Kasumi-1 (cell line): Measurements from ENCODE around the gene UPK1B.

Experiments used
- DNase-seq, 2 experiments: peaks; one replicate each; lab custom pipeline; 2025; lab: John Stamatoyannopoulos, UW

The UPK1B gene

DNA sequence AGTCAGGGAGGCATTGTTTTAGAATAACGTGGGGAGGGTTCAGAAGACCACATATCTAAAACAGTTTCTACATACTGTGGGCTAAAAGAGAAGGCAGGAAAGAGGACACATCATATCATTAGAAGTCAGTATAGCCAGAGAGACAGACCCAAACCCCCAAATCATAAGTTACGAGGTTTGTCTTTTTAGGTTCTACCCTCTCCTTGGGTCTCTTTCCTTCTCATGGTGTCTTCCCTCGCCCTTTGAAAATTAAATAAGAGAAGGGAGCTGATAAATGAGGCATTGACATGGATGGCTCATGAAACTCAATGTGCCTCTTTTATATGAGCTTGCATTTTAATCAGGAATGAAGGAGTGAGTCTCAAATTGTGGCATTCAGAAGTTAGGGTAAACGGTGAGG is 3.4 kb downstream of the UPK1B start:
- DNase-seq: no peak

DNA sequence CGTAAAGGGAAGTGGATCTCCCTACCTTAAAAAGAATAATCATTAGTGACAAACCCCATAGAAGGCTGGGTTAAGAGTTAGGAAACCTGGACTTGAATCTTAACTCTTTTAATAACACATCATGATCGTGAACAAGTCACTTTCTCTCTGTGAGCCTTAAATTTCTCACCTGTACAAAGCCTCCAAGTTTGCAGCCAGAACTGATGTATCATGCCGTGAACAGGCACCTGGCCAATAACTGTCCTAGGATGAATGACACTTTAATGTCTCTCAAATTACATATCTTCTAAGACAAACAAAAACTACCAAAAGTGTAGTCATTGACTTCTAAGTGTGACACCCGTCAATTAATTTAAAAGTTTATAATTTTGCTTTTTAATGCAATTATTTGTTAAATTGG is 3.9 kb downstream of the UPK1B start:
- DNase-seq: no peak

DNA sequence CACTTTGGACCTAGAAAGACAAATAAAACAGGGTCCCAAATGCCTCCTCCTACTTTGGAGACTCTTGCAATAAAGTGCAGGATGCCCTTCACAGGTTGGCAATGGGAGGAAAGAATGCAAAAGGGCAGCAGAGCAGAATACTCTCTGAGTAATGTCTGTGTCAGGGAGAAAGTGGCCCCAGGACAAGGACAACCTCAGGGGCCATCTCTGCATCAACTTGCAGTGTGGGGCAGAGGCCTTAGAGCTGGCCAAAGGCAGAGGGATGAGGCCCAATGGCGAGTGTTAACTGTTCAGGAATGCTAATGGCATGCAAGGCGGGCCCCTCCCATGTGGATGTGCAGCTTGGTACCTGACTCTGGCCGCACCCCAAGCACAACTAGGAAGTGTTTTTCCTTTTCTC is 8.4 kb downstream of the UPK1B start:
- DNase-seq: no peak

DNA sequence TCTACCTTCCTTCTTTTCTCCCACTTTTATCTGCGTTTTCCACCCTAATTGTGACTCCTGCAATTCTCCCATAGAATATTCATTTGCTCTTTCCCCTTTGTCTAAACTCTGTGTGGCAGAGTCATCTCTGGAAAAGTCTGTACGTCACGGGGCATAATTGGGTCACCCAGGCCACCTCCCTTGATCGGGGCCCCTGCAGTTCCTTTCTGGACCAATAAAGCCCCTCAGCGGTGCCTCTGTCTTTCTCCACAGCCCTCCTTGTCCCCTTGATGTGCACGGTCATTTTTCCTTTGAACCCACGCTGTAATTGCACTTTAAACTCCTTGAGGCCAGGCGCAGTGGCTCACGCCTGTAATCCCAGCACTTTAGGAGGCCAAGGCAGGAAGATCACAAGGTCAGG is 10.7 kb downstream of the UPK1B start:
- no peak for DNase-seq

DNA sequence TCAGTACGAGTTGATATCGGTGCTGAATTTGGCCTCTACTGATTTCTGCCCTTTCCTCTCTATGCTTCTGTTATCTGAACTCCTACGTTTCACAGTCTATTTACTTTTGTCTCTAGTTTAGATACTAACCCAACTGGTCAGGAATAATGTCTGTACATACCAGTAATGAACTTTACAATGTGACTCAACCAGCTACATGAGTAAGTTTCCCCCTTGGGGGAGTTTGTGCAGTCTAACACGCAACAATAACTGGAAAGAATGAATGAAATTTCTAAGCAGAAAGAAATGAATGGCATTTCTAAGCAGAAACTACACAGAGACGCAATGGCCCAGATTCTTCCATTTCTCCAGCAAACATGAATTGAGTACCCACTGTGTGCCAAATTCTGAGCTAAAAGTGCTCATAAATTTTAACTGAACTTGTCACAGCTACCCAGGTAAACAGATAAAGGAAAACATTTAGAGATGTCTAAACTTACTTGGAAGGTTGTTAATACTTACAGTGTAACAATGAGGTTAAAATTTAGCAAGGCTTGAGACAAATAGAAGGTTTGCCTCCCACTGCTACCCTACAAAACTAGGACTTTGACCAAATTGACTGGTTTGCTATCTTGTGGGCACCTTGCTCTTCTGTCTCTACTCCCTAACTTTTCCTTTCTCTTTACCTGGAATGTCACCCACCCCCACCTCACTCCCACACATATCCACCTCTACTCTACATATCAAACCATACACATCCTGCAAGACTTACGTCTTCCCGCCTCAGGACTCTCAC is 11.6 kb downstream of the UPK1B start:
- no peak for DNase-seq

DNA sequence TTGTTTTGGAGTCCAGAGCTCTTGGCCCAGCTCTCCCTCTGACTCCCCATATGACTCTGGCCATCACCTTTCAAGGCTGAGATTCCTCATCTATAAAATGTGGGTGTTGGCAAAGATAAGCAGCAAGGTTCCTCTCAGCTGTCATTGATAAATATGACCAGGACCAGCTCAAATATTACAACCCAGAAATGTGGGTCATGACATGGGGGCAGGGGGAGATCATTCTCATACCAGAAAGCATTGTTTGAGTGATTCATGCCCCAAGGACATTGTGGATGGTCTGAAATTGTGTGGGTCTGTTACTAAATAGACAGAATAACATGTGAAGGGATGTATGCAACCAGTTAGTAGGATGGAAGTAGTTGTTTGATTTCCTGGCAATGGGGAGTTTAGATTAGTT is 13.9 kb downstream of the UPK1B start:
- no peak for DNase-seq

DNA sequence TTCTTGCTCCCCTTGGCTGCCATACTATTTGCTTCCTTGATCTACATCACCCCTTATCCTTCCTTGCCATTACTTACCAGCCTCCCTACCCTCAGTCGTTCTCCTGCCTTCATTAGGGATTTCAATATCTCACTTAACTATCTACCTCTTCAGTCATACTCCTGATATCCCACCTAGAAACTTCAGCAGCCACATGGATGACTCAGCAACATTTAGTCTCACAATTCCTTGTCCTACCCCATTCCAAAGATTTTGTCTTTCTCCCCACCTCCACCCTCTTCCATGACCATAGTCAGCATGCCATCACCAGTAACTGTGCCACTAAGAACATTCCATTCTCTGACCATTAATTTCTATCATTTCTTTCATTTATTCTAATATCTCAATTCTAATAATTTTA is 18.4 kb downstream of the UPK1B start:
- no peak for DNase-seq

DNA sequence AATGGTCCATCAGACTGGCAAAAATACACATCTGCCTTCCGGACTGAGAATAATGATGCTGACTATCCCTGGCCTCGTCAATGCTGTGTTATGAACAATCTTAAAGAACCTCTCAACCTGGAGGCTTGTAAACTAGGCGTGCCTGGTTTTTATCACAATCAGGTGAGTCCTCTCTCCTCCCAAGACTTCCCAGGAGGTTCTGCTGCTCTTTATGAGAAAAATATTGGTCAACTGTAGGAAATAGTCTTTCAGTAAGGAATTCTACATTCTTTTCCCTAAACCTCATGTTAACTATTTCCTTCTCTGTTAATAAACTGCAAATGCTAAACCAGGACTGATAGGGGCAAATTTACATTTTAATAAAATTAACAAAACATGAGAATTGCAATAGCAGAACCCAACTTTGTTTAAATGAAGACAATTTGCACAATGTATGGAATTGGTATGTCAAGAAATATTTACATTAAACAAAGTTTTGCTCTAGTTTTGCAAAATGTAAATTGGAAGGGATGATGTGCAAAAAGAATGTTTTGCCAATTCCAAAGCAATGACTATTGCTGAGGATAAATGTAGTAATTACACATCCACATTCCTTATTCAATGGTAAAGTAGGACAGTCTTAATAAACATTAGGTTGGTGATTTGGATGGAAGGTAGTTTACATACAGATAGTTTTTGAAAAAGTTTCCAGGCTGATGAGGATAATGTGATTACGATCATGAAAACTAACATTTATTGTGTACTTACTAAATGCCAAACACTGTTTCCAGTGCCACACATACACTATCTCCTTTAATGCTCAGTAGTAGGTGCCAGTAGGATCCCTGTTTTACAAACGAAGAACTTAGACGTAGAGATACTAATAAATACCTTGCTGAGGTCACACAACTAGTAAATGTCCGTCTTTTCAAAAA is 21.1 kb downstream of the UPK1B start:
- no peak for DNase-seq

DNA sequence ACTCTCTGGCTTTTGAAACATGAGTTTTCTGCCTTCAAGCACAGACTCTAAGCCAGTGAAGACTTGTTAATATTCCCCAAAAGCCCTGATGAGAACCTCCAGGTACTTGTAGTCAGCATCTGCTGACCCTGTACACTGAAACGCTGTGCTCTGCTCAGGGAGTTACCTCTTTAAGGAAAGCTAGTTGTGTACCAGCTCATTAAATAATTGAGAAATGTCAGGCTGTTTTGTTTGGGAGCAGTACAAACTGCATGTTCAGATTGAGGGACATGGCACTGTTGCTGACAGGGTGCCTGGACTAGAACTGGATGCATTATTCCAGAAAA is 21.7 kb downstream of the UPK1B start:
- DNase-seq: no peak

DNA sequence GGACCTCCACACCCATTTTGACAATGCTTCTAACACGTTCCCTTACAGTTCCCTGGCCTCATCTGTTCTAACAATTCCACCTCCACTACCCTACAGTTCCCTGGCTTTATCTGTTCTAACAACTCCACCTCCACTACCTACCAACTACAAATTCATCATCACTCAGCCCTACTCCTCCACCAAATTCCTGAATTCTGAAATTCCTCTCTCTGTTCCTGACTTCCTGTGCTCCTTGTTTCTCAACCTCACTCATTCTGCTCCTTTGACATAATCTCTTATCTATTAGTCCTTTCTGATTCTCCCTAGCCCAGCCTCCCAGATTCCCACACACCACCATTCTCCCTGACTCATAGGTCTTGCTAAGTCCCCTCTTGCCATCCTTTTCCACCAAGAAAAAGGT is 22.5 kb downstream of the UPK1B start:
- DNase-seq: no peak

DNA sequence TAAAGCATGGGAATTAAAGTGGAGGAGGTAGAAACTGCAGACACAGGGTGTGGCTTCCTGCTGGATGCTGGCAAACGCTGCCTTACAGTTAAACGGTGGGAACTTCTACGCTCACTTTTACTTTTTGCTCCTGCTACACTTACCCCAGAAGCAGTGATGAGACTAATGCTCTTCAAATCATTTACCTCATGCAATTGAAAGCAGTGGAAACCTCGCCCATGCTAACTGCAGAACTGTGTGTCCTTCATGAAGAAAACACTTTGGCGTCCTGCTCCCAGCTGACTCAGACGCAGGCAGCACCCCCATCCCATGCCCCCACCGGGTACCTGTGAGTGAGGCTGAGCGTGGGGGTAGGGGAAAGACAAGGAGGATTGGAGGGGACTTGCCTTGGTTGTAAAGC is 31.8 kb downstream of the UPK1B start:
- DNase-seq: no peak

DNA sequence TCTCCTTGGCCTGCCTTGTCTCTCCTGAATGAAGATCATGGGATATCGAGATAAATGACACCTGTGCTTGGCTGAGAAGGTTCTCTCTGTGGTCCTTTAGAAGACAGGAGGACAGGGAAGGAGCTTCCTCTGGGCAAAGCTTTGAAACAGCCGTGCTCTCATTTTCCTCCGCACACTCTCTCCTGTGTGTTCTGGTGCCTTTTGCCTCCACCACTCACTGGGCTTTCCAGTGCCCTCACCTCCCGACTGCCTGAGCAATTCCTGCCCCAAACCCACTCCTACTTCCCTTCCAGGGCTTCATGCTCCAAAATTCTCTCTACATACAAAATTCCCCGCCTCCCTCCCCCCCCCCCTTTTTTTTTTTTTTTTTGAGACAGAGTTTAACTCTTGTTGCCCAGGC is 32.3 kb downstream of the UPK1B start:
- no peak for DNase-seq

DNA sequence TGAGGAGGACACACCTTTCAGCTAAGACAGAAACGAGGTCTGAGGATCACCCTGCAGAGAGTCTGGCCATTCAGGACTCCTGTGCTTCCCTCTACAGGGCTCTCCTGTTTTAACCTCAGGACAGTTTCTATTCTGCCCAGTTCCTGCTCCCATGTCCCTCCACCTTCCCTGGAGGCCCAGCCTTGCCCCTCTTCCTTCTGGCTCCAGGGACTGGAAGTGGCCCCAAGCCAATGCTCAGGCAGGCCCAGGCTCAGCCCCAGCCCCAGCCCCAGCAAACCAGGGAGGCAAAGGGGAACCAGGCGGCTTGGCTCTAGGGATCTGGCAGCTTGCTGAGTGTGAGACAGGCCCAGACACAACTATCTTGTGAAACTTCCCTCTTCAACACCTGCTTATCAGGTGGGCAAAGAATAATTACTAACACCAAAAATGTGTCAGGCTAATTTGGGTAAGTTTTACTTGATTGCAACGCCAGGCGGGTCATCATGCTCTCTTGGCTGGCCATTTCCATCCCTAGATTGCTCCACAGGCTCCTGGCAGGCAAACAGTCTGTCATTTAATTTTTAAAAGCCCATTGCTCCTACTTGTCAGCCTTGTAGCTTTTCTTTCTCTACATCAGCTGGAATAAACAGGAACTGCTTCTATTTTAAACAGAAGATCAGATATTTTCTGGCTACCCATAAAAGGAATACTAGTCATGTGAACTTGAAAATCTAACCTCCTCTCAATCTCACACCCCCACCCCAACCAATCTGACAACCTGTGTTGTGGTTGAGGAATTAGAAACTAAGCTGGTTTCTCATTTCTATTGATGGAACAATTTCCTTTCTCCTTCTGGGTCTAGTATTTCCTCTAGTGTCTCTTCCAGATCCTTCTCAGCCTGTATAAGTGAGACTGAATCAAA is 33.5 kb downstream of the UPK1B start:
- DNase-seq: no peak

DNA sequence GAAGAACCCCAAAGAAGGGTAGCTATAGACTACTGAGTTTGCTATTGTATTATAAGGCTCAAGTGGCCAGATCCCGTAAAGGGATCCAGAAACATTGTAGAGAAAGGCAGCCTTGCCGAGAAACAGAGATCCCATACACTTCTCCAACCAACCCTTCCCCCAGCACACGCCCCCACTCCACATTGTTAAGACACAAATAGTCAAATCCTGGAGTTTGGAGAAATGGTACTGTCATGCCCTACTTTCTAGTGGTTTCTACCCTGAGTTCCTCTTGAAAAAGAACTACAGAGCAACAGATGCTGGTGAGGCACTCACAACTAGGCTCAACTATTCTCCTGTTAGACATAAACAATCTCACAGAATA is 34.1 kb downstream of the UPK1B start:
- no peak for DNase-seq

DNA sequence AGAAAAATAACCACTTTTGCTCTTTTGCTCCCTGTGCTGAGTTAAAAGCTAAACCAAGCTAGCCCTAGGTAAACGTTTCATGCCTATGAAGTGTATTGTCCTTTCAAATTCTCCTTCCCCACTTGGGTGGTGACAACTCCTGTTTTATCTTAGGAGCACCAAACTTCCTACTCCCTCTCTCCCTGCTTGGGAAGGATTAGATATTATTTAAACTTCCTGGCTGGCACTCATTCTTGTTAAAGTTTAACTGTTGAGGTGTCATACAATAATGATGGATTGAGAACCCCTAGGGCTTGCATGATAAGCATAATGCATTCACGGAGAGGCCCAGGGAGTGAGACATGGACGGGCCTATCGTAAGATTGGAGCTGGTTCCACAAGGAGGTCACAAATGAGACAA is 37.8 kb downstream of the UPK1B start:
- DNase-seq: no peak

DNA sequence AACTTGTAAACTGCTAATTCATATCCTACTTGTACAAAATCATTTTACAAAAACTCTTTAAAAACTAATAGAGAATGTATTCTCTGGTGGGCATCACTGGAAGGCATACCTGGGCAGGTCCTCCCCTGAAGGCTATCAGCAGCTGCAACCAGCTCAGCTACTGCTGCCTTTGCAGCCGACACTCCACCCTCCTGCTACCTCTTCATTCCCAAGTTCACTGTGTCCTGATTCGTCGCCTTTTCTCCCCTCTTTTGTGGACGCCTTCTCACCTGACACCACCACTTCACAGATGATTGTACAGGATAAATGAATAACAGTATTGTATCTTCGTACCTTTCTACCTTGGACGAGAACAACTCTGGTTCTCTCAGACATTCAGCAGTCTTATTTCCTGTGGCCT is 38.4 kb downstream of the UPK1B start:
- DNase-seq: no peak

DNA sequence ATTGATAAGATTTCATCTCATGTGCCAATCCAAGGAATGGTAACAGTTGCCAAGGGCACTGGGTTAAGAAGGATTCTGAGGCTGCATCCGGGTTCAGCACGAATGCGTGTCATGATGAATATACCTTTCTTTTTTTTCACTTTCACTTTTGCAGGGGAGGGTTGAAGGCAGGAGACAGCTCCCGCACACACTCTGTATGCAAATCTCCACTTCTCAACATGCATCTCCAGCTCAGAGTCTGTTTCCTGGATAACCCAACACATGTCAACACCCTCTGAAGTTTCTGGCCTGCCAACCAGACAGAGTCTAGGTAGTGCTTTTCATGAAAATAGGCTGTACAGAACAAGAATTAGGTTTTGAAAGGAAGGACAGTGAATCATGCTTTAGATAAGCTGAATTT is 45.7 kb downstream of the UPK1B start:
- DNase-seq: no peak

DNA sequence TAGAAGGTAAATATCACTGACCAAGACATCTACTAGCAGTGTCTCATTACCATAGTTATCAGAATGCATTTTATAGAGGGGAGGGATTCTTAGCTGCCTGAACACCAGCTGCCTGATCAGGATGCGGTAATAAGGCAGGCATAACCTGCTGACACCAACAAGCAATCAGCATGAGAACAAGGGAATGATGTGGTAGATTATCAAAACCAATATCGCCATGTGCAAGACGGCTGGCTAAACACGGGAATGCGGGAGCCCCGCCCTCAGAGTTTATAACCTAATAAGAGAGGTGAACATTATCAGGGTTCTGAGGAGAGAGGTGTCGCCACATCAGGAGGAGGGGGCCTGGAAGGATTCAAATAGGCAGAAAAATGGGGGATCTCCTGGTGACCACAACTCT is 46.8 kb downstream of the UPK1B start:
- DNase-seq: no peak

DNA sequence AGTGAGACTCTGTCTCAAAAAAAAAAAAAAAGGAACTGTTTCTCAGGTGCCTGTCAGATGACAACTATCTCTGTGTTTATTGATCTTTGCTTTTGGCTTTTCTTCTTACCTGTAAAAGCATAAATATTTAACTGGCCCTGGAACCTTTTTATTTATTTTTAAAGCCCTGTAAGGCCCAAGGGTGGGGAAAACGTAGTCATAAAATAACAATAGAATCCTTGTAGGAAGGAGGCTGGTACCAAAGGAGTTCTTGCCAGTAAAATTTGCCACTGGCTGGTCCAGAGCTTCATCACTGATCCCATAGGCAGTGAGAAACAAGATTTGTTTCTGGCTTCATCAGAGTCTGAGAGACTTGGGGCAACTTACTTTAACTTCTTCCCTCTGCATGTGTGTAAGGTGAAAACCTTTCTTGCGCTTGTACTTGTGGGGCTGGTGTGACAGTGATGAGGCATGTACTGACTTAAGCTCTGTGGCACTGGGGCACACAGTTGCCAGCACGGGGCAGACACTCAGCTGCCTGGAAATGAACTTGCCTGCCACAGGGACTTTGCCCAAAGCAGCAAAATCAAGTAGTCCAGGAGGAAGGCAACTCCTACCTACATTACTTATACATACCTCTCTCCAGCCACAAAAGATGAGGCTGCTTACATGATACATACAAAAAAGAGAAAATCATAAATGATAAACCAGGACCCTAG is 47.7 kb downstream of the UPK1B start:
- no peak for DNase-seq

DNA sequence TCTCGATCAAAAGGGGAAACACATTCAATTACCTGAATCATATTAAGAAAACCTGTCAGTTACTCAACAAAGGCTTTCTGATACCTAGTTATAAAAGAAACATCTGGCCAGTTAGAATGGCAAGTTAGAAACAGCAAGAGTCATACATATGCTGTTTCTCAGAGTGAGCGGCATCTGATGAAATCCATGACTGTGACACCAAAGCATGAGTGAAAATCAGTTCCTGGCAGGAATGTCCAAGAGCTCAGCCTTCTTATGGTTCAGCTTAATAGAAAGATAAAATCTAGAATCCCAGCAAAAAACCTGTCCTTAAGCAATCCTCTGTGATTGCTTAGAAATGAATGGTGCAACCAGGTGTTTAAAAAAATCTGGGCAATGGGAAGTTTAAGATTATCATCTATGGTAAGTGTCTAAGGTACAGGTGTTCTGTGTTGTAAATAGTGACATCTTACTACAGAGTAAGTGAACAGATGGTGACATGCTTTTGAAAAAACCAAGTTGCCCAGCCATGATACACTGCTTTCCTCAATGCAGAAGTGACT is 48.5 kb downstream of the UPK1B start:
- no peak for DNase-seq

DNA sequence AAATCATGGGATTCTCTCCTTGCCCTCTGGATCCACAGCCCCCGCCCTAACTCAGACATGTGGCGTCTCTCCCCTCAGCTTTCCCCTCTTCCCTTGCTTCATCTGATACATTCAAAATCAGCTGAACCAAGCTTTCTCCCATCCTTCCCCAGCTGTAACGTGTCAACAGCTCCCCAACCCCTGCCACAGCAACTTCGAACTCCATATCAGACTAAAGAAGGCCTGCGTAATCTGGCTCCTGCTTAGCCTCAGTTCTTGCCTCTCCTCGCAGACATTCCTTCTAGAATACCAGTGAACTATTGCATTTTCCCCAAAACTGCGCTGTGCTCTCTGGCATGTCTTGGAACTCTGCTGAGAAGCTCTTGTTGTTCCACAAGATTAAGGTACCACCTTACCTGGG is 49.0 kb downstream of the UPK1B start:
- no peak for DNase-seq

DNA sequence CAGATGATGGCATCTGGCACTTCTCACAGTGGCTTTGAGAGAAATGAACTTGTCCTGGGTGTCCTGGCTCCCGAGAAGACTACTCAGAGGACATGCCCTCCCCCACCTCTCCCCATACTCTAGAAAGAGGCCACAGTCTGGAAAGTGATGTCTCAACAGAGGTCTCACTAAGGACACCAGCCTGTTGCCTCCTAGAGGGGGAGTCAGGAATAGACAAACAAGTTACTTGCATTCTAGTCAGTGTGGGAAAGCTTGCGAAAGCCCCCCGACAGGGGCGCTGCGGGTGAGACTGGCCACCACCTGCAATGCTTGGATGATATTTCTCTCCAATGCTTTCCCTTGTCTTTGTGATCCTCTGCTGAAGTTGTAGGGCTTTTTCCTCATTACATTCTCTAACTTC is 50.1 kb downstream of the UPK1B start:
- DNase-seq: no peak
